ACC112 (cell line): ENCODE measurements around the gene DIDO1.

Experiments
- H2AFZ ChIP-seq: fragments of 200-600 bp; sonication (generic); one replicate; pipeline ENCODE4 v1.6.0; 2017; ENCODE audit warnings: antibody characterized with exemption, low read length; ENCODE audit not compliant: unreplicated experiment
- H3K27ac ChIP-seq: fragments of 200-600 bp; sonication (generic); 2 replicates; pipeline ENCODE4 v1.5.1; 2014; ENCODE audit warnings: low read depth, mild to moderate bottlenecking, antibody characterized with exemption, low read length, moderate library complexity
- H3K27me3 ChIP-seq: fragments of 200-600 bp; sonication (generic); 2 replicates; pipeline ENCODE4 v1.6.1; 2014; ENCODE audit warnings: mild to moderate bottlenecking, antibody characterized with exemption, low read length, moderate library complexity, mixed read lengths; ENCODE audit not compliant: insufficient read depth
- H3K36me3 ChIP-seq: fragments of 200-600 bp; sonication (generic); 2 replicates; pipeline ENCODE4 v1.6.1; 2016; ENCODE audit warnings: mild to moderate bottlenecking, antibody characterized with exemption, low read length, moderate library complexity, mixed read lengths; ENCODE audit not compliant: insufficient read depth
- H3K4me1 ChIP-seq: fragments of 200-600 bp; sonication (generic); one replicate; pipeline ENCODE4 v1.6.1; 2016; ENCODE audit warnings: low read length, mixed read lengths; ENCODE audit not compliant: insufficient read depth, unreplicated experiment, control insufficient read depth
- H3K4me3 ChIP-seq: fragments of 200-600 bp; sonication (generic); 2 replicates; pipeline ENCODE4 v1.5.1; 2014; ENCODE audit warnings: mild to moderate bottlenecking, low read depth, low read length
- H3K79me2 ChIP-seq: fragments of 200-600 bp; sonication (generic); one replicate; pipeline ENCODE4 v1.6.0; 2016; ENCODE audit warnings: low read length; ENCODE audit not compliant: control insufficient read depth, unreplicated experiment, insufficient read depth

Gene DIDO1

GRCh38 chr20:62846166-62846890 lies 80.0 kb downstream of the DIDO1 start:
- Histone ChIP-seq H3K4me3 (no peak overlapping the region), H3K27me3 (no peaks in the 10 kb centered on the region), H3K4me1 (no peaks in the 10 kb centered on the region), H2AFZ (no peak overlapping the region), H3K27ac (no peak overlapping the region), H3K36me3 (peaks cover 7% of the 10 kb centered on the region; the same call in 1 of the 2 replicates), H3K79me2 (no peaks in the 10 kb centered on the region)

DNA sequence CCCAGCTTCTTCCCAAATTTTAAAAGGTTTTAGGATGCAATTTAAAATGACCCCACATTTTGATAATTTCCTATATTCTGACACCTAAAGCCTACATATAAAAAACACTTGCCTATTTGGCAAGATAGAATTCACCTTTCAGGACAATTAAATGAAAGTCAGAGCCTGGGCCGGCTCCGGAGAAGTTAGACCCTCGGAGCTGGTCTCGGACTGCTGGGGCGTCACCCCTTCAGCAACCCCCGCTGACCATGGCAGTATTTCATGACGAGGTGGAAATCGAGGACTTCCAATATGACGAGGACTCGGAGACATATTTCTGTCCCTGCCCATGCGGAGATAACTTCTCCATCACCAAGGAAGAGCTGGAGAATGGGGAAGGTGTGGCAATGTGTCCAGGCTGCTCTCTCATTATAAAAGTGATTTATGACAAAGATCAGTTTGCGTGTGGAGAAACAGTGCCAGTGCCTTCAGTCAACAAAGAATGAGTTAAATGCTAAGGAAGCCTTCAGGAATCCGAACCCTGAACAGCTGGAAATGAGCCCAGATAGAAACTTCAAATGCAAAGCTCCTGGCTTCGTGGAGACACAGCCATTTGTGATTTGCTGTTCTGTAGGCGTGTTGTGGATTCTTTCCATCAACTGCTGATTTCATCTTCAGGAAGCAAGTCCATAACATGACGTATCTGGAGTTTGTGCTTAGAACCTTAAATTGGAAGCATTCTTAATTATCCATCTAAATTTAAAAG lies 80.7 kb downstream of the DIDO1 start:
- H3K4me3 ChIP-seq = no peak overlapping the region
- peaks cover 7% of the 10 kb centered on the region; the same call in 1 of the 2 replicates for H3K36me3 ChIP-seq
- H2AFZ ChIP-seq = no peak overlapping the region
- no peaks in the 10 kb centered on the region for H3K27me3 ChIP-seq
- no peaks in the 10 kb centered on the region for H3K79me2 ChIP-seq
- no peaks in the 10 kb centered on the region for H3K4me1 ChIP-seq
- no peak overlapping the region for H3K27ac ChIP-seq

DNA sequence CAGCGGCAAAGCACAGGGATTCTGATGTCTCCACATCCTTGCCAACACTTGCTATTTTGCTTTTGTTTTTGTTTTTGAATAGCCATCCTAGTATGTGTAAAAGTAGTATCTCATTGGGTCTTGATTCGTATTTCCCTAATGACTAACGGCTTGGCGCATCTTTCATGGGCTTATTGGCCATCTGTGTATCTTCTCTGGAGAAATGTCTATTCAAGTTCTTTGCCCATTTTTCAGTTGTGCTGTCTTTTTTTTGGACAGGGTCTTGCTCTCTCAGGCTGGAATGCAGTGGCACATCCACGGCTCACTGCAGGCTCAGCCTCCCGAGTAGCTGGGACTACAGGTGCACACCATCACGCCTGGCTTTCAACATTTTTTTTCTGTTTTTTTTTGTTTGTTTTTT lies 82.1 kb downstream of the DIDO1 start:
- Histone ChIP-seq H2AFZ (no peak overlapping the region), H3K79me2 (no peaks in the 10 kb centered on the region), H3K27me3 (no peaks in the 10 kb centered on the region), H3K36me3 (peaks cover 7% of the 10 kb centered on the region; the same call in 1 of the 2 replicates), H3K4me1 (no peaks in the 10 kb centered on the region), H3K27ac (no peak overlapping the region), H3K4me3 (no peak overlapping the region)

DNA sequence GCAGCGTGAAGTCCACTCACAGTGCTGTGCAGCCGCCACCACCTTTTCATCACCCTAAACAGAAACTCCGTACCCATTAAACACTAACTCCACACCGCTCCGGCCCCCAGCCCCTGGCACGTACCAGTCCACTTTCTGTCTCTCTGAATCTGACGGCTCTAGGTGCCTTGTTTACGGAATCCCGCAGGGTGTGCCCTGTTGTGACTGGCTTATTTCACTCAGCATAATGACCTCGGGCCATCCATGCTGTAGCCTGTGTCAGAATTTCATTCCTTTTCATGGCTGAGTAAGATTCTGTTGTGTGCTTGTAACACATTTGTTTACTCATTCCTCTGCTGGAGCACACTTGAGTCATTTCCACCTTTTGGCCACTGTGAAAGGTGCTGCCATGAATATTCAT lies 82.6 kb downstream of the DIDO1 start:
- no peak overlapping the region for H3K27ac ChIP-seq
- no peak overlapping the region for H2AFZ ChIP-seq
- H3K4me3 ChIP-seq = no peak overlapping the region
- H3K79me2 ChIP-seq = no peaks in the 10 kb centered on the region
- H3K27me3 ChIP-seq = no peaks in the 10 kb centered on the region
- no peaks in the 10 kb centered on the region for H3K4me1 ChIP-seq
- peaks cover 7% of the 10 kb centered on the region; the same call in 1 of the 2 replicates for H3K36me3 ChIP-seq

- Histone ChIP-seq H3K4me3 (no peak overlapping the region), H3K79me2 (no peaks in the 10 kb centered on the region), H3K27me3 (no peaks in the 10 kb centered on the region), H3K27ac (no peak overlapping the region), H3K36me3 (peaks cover 7% of the 10 kb centered on the region; the same call in 1 of the 2 replicates), H2AFZ (no peak overlapping the region), H3K4me1 (no peaks in the 10 kb centered on the region)
Measured at GRCh38 chr20:62841705-62842212, 84.5 kb downstream of the DIDO1 start.

GRCh38 chr20:62840244-62841197 lies 85.8 kb downstream of the DIDO1 start:
- H3K27ac ChIP-seq = no peak overlapping the region
- no peak overlapping the region for H3K4me3 ChIP-seq
- H3K36me3 ChIP-seq = peaks cover 3% of the 10 kb centered on the region; the same call in 1 of the 2 replicates

GRCh38 chr20:62839816-62840215 lies 86.5 kb downstream of the DIDO1 start:
- Histone ChIP-seq H3K27me3 (no peaks in the 10 kb centered on the region), H2AFZ (no peak overlapping the region), H3K79me2 (no peaks in the 10 kb centered on the region), H3K4me3 (no peak overlapping the region), H3K36me3 (no peaks in the 10 kb centered on the region), H3K27ac (no peak overlapping the region), H3K4me1 (no peaks in the 10 kb centered on the region)

More at GRCh38 chr20:62840244-62841197, 85.8 kb downstream of the DIDO1 start:
- Histone ChIP-seq H2AFZ (no peak overlapping the region), H3K79me2 (no peaks in the 10 kb centered on the region), H3K27me3 (no peaks in the 10 kb centered on the region), H3K4me1 (no peaks in the 10 kb centered on the region)

- Histone ChIP-seq H3K36me3 (no peaks in the 10 kb centered on the region), H3K4me3 (no peak overlapping the region), H3K79me2 (no peaks in the 10 kb centered on the region)
Measured at GRCh38 chr20:62839261-62839660, 87.0 kb downstream of the DIDO1 start.

GRCh38 chr20:62838128-62838891 lies 88.0 kb downstream of the DIDO1 start:
- no peaks in the 10 kb centered on the region for H3K36me3 ChIP-seq
- no peak overlapping the region for H2AFZ ChIP-seq
- no peaks in the 10 kb centered on the region for H3K27me3 ChIP-seq
- no peak overlapping the region for H3K4me3 ChIP-seq
- no peaks in the 10 kb centered on the region for H3K4me1 ChIP-seq
- H3K27ac ChIP-seq = no peak overlapping the region
- H3K79me2 ChIP-seq = no peaks in the 10 kb centered on the region

More at GRCh38 chr20:62839261-62839660, 87.0 kb downstream of the DIDO1 start:
- H3K4me1 ChIP-seq = no peaks in the 10 kb centered on the region
- no peak overlapping the region for H3K27ac ChIP-seq
- no peak overlapping the region for H2AFZ ChIP-seq
- no peaks in the 10 kb centered on the region for H3K27me3 ChIP-seq

- no peaks in the 10 kb centered on the region for H3K36me3 ChIP-seq
- H2AFZ ChIP-seq = no peak overlapping the region
- H3K4me1 ChIP-seq = no peaks in the 10 kb centered on the region
- H3K27me3 ChIP-seq = no peaks in the 10 kb centered on the region
- no peak overlapping the region for H3K4me3 ChIP-seq
- H3K79me2 ChIP-seq = no peaks in the 10 kb centered on the region
- no peak overlapping the region for H3K27ac ChIP-seq
Measured at GRCh38 chr20:62837790-62838127, 88.5 kb downstream of the DIDO1 start.
